Measurements from ENCODE around the gene MIPEP. TPM values are rescaled to one million over a fixed set of nuclear protein-coding genes. Genes with fewer than 3 reads are reported as not detected.

Gene MIPEP
- total RNA-seq, 4 donors from 2014 or later: 12.1 to 25.7 (median 19.5) TPM

- TF ChIP-seq POLR2A (IDR thresholded peaks at IDR 0.05) (no peak), CTCF (IDR thresholded peaks at IDR 0.05) (peak in 4 of 6 experiments; percentile 16 to 49 (median 24))
- Histone ChIP-seq H3K27ac (no peak overlapping the region), H3K36me3 (peaks cover 0 to 45% (median 6%) of the 10 kb centered on the region in 3 donors), H3K27me3 (no peaks in the 10 kb centered on the region), H3K4me1 (peaks cover 0 to 4% (median 0%) of the 10 kb centered on the region in 3 donors), H3K9me3 (no peaks in the 10 kb centered on the region), H3K4me3 (no peak overlapping the region)
- intact Hi-C loops (cut with DNase I): loop anchor here (10.0 kb wide), 1 partner anchor 411 kb away; no protein-coding TSS in a partner anchor
- DNase-seq: no peak
- WGBS, 2 donors: 67 to 76% methylated on average over 2 of the region's 2 CpGs
Measured at GRCh38 chr13:23876265-23876664, 12.9 kb downstream of the MIPEP start.

- H3K27me3 ChIP-seq: no peaks in the 10 kb centered on the region
Measured at GRCh38 chr13:23871616-23872220, 17.5 kb downstream of the MIPEP start.

GRCh38 chr13:23870356-23871140 is 18.7 kb downstream of the MIPEP start:
- WGBS, 2 donors: 69 to 70% methylated on average over 12 of the region's 12 CpGs
- H3K27ac ChIP-seq: peak overlapping the region in 1 of 4 donors; percentile 11
- no peak overlapping the region for H3K4me3 ChIP-seq
- no peaks in the 10 kb centered on the region for H3K9me3 ChIP-seq
- no peak for DNase-seq
- H3K27me3 ChIP-seq: no peaks in the 10 kb centered on the region
- H3K36me3 ChIP-seq: peaks cover 0 to 7% (median 0%) of the 10 kb centered on the region in 3 donors
- intact Hi-C loops (cut with DNase I): loop anchor here (10.0 kb wide), 1 partner anchor 406 kb away; no protein-coding TSS in a partner anchor
- TF ChIP-seq CTCF (IDR thresholded peaks at IDR 0.05): peak in 2 of 6 experiments; percentile 25 to 36
- TF ChIP-seq POLR2A (IDR thresholded peaks at IDR 0.05): no peak
- peaks cover 0 to 28% (median 4%) of the 10 kb centered on the region in 3 donors for H3K4me1 ChIP-seq

More at GRCh38 chr13:23871616-23872220, 17.5 kb downstream of the MIPEP start:
- H3K9me3 ChIP-seq: no peaks in the 10 kb centered on the region
- TF ChIP-seq POLR2A (IDR thresholded peaks at IDR 0.05) (no peak), CTCF (IDR thresholded peaks at IDR 0.05) (peak; percentile 42 to 76 (median 56))
- H3K4me1 ChIP-seq: peaks cover 0 to 28% (median 4%) of the 10 kb centered on the region in 3 donors
- H3K36me3 ChIP-seq: peaks cover 0 to 7% (median 0%) of the 10 kb centered on the region in 3 donors
- intact Hi-C loops (cut with DNase I): loop anchor here (10.0 kb wide), 1 partner anchor 407 kb away; no protein-coding TSS in a partner anchor
- no peak for DNase-seq
- 64 to 71% methylated on average over 2 of the region's 2 CpGs for WGBS, 2 donors
- peak overlapping the region in 1 of 4 donors; percentile 11 for H3K27ac ChIP-seq
- no peak overlapping the region for H3K4me3 ChIP-seq

- H3K27ac ChIP-seq: peak overlapping the region in 2 of 4 donors; percentile 32 to 53
- intact Hi-C loops (cut with DNase I): loop anchor here (10.0 kb wide), 1 partner anchor 164 kb away; no protein-coding TSS in a partner anchor
- H3K4me1 ChIP-seq: peaks cover 0 to 28% (median 4%) of the 10 kb centered on the region in 3 donors
- no peak for DNase-seq
- TF ChIP-seq POLR2A (IDR thresholded peaks at IDR 0.05): no peak
- TF ChIP-seq CTCF (IDR thresholded peaks at IDR 0.05): no peak
- H3K27me3 ChIP-seq: no peaks in the 10 kb centered on the region
- H3K36me3 ChIP-seq: peaks cover 0 to 5% (median 0%) of the 10 kb centered on the region in 3 donors
- no peaks in the 10 kb centered on the region for H3K9me3 ChIP-seq
- 45 to 53% methylated on average over 5 of the region's 5 CpGs for WGBS, 2 donors
- H3K4me3 ChIP-seq: no peak overlapping the region
Measured at GRCh38 chr13:23868521-23868920, 20.7 kb downstream of the MIPEP start.

Measured in esophagus squamous epithelium (tissue), 5 donors.